ENCODE data around the gene CDH23. TPM values are rescaled to one million over a fixed set of nuclear protein-coding genes. Genes with fewer than 3 reads are reported as not detected.

CDH23 gene
- total and polyA plus RNA-seq, 9 of the 15 experiments (the other 6 are each of a cell fraction or from before 2014, with no cell fraction given): 0.18 to 1.2 (median 0.47) TPM

- TF ChIP-seq UBTF (IDR thresholded peaks at IDR 0.05; ENCODE audit: borderline replicate concordance in 1 of 2, low read depth in 2 of 2, low read length in 2 of 2) (no peak), MAX (CRISPR knock-in tag; IDR thresholded peaks at IDR 0.05) (no peak)
These were observed 39.8 kb downstream of the CDH23 start (continued) for GRCh38 chr10:71436268-71437125.

- intact Hi-C loops (cut with micrococcal nuclease) (no loop called here), in situ Hi-C loops (cut with MboI) (no loop called here)
- CTCF ChIA-PET (ENCODE audit: low intra/inter-chr PET ratio): no interaction called here
- peaks cover 35 to 76% of the 10 kb centered on the region in 2 experiments for H3K27me3 ChIP-seq (ENCODE audit: control insufficient read depth in 2 of 2, insufficient read depth in 2 of 2, low read length in 2 of 2)
- H3K9ac ChIP-seq (ENCODE audit: insufficient read depth in 1 of 2, low read depth in 2 of 2, low read length in 2 of 2): no peak overlapping the region
- H3K4me1 ChIP-seq (replicated peaks in 1 of 2; ENCODE audit: control insufficient read depth in 2 of 2, insufficient read depth in 2 of 2, low read length in 2 of 2): no peaks in the 10 kb centered on the region
- no peak for ATAC-seq
- H4K20me1 ChIP-seq (replicated peaks; ENCODE audit: control insufficient read depth, insufficient read depth, low read length): peaks cover 7% of the 10 kb centered on the region
- no TSS peak for BruUV-seq (replicated peaks)
- no peak overlapping the region for H3K27ac ChIP-seq (ENCODE audit: extremely low read depth, low read depth, low read length)
- no peak overlapping the region for H2AFZ ChIP-seq (ENCODE audit: low read depth, low read length)
- no peak overlapping the region for H3K4me2 ChIP-seq (ENCODE audit: insufficient read depth, low read length)
- H3K9me1 ChIP-seq (ENCODE audit: control insufficient read depth, insufficient read depth, low read length): no peaks in the 10 kb centered on the region
- DNase-seq (ENCODE audit: extremely low read depth in 1 of 4, low spot score in 3 of 4): no peak
- no peak overlapping the region for H3K4me3 ChIP-seq
- no peaks in the 10 kb centered on the region for H3K79me2 ChIP-seq (ENCODE audit: control insufficient read depth, insufficient read depth, low read length)
- WGBS (ENCODE audit: insufficient coverage, low coverage, missing lambda C conversion rate): 1% methylated on average over 4 of the region's 4 CpGs
- no peaks in the 10 kb centered on the region for H3K9me3 ChIP-seq (replicated peaks; ENCODE audit: control insufficient read depth, insufficient read depth, low read depth, low read length)
- H3K36me3 ChIP-seq (ENCODE audit: control insufficient read depth, insufficient read depth, low read length): no peaks in the 10 kb centered on the region
- POLR2A ChIA-PET: interaction anchor here (0.7 to 1.4 kb wide), 2 partner anchors 15 to 43 kb away, joined by 3 to 4 read pairs; no protein-coding TSS in a partner anchor
- FAIRE-seq: no peak
- TF ChIP-seq NONO (IDR thresholded peaks at IDR 0.05; ENCODE audit: low read depth in 2 of 2, low read length in 1 of 2): no peak
These were observed 40.9 kb downstream of the CDH23 start for GRCh38 chr10:71437537-71438092.
